Naive thymus-derived CD4-positive, alpha-beta T cell (primary cell): ENCODE data around the gene DZIP1L. TPM values are rescaled to one million over a fixed set of nuclear protein-coding genes. Genes with fewer than 3 reads are reported as not detected.

Experiments
- ATAC-seq: fragments of 150-1000 bp; cut with Tn5 transposase; 2 replicates; pipeline ENCODE4 v1.10.0; 2021; ENCODE audit warnings: mild to moderate bottlenecking, moderate library complexity
- CTCF ChIA-PET: fragments of 350-600 bp; sonication (Branson Sonifier 250); formaldehyde crosslinking; loops from one replicate; lab custom pipeline; 2021; ENCODE audit warnings: antibody characterized with exemption; lab: Charles Lee
- POLR2A ChIA-PET: fragments of 350-600 bp; sonication (Branson Sonifier 250); formaldehyde crosslinking; loops from one replicate; lab custom pipeline; 2021; ENCODE audit warnings: antibody characterized with exemption, inconsistent platforms; lab: Charles Lee
- DNase-seq, 9 donors: peaks; one replicate each; pipeline versions ENCODE4 v3.0.0 to v3.0.0-alpha.2; 2020 to 2022; ENCODE audit warnings: mixed read lengths in 1 of 9
- H3K27ac ChIP-seq: one replicate; pipeline ENCODE4 v1.7.0; 2013; ENCODE audit warnings: mild to moderate bottlenecking, low read depth, low read length, moderate library complexity
- H3K27me3 ChIP-seq, 2 donors: one replicate each; pipeline ENCODE4 v1.7.0; 2013; ENCODE audit warnings: low read length in 2 of 2, mild to moderate bottlenecking in 2 of 2, moderate library complexity in 2 of 2; ENCODE audit not compliant: control insufficient read depth in 2 of 2, insufficient read depth in 2 of 2
- H3K36me3 ChIP-seq, 3 experiments: 1 replicate in 2 of 3; 2 replicates in 1 of 3; pipeline ENCODE4 v1.7.0; 2013; ENCODE audit warnings: low read length in 3 of 3, mild to moderate bottlenecking in 3 of 3, moderate library complexity in 1 of 3; ENCODE audit not compliant: insufficient read depth in 3 of 3, control insufficient read depth in 2 of 3
- H3K4me1 ChIP-seq, 2 donors: one replicate each; pipeline ENCODE4 v1.7.0; 2013; ENCODE audit warnings: low read length in 2 of 2, mild to moderate bottlenecking in 2 of 2, moderate library complexity in 1 of 2; ENCODE audit not compliant: control insufficient read depth in 2 of 2, insufficient read depth in 2 of 2
- H3K4me3 ChIP-seq: 2 replicates; pipeline ENCODE4 v1.7.0; 2013; ENCODE audit warnings: mild to moderate bottlenecking, low read length
- H3K9me3 ChIP-seq, 3 experiments: 1 replicate in 2 of 3; 2 replicates in 1 of 3; pipeline ENCODE4 v1.7.0; 2013; ENCODE audit warnings: low read length in 3 of 3; ENCODE audit not compliant: control insufficient read depth in 2 of 3
- H3K27ac Mint-ChIP-seq, 9 donors: one replicate each; pipeline ENCODE4 v1.8.0; 2020 to 2022; ENCODE audit warnings: mixed read lengths in 9 of 9, mild to moderate bottlenecking in 8 of 9, moderate library complexity in 5 of 9, inconsistent platforms in 2 of 9
- H3K27me3 Mint-ChIP-seq, 5 donors: one replicate each; pipeline ENCODE4 v1.8.0; 2021 to 2022; ENCODE audit warnings: mixed read lengths in 5 of 5, mild to moderate bottlenecking in 1 of 5
- H3K36me3 Mint-ChIP-seq, 5 donors: one replicate each; pipeline ENCODE4 v1.8.0; 2020 to 2022; ENCODE audit warnings: mixed read lengths in 5 of 5, mild to moderate bottlenecking in 3 of 5, inconsistent platforms in 1 of 5
- H3K4me1 Mint-ChIP-seq, 7 donors: one replicate each; pipeline ENCODE4 v1.8.0; 2020 to 2022; ENCODE audit warnings: mixed read lengths in 7 of 7, mild to moderate bottlenecking in 3 of 7, inconsistent platforms in 1 of 7
- H3K4me3 Mint-ChIP-seq, 10 donors: one replicate each; pipeline ENCODE4 v1.8.0; 2020 to 2022; ENCODE audit warnings: mild to moderate bottlenecking in 10 of 10, mixed read lengths in 10 of 10, moderate library complexity in 6 of 10, inconsistent platforms in 2 of 10
- H3K9me3 Mint-ChIP-seq, 11 donors: one replicate each; pipeline ENCODE4 v1.8.0; 2020 to 2022; ENCODE audit warnings: mixed read lengths in 11 of 11, mild to moderate bottlenecking in 4 of 11, inconsistent platforms in 1 of 11, moderate library complexity in 1 of 11
- intact Hi-C, 2 donors: fragments of 100-400 bp; cut with micrococcal nuclease; formaldehyde crosslinking; loops; one replicate each; pipeline ENCODE4 v1.15.1; 2023
- polyA plus RNA-seq, 2 donors: library from polyadenylated mRNA; unstranded; fragments of 300-500 nt; fragmentation: Illumina TruSeq; gene quantifications; one replicate each; pipeline ENCODE4 v1.2.3, GENCODE V29; 2021
- total RNA-seq, 6 experiments: library from RNA in 5 of 6; stranded (reverse) in 5 of 6; gene quantifications; 1 replicate in 5 of 6; 2 replicates in 1 of 6; pipeline ENCODE4 v1.2.3 and lab custom pipeline; 2021 to 2026

DZIP1L gene
- total and polyA plus RNA-seq, 7 experiments from 2014 or later = 0.15 TPM; not detected in 6

DNA sequence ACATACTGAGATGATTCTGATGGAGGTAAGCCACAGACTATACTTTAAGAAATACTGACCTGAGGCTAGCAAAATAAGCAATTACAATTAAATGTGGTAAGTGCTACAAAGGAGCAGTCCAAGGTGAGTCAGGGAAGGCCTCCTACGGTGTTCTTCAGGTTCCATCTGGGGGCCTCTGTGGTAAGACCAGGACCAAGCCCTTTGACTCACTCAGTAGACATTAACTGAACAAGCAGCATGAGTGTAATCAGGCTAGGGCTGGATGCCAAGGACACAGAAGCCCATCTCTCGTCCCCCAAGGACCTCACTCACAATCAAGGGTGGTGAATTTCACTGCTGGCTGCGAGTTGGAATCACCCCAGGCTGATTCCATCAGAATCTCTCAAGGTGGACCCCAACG is 37.3 kb downstream of the DZIP1L start:
- DNase-seq (no peak), ATAC-seq (no peak)
- H3K36me3 Mint-ChIP-seq = peaks cover 0 to 1% (median 0%) of the 10 kb centered on the region in 5 donors
- H3K4me1 Mint-ChIP-seq = peaks cover 0 to 22% (median 16%) of the 10 kb centered on the region in 7 donors
- H3K27me3 Mint-ChIP-seq = peaks cover 0 to 25% (median 9%) of the 10 kb centered on the region in 5 donors
- peaks cover 0 to 11% (median 0%) of the 10 kb centered on the region in 11 donors for H3K9me3 Mint-ChIP-seq
- ChIA-PET POLR2A (no interaction called here), CTCF (no interaction called here)
- H3K4me3 Mint-ChIP-seq = no peak overlapping the region
- H3K36me3 ChIP-seq = no peaks in the 10 kb centered on the region
- no peak overlapping the region for H3K27ac ChIP-seq
- H3K4me3 ChIP-seq = no peak overlapping the region
- no peaks in the 10 kb centered on the region for H3K27me3 ChIP-seq
- H3K9me3 ChIP-seq = no peaks in the 10 kb centered on the region
- intact Hi-C loops = no loop called here
- no peak overlapping the region for H3K27ac Mint-ChIP-seq
- H3K4me1 ChIP-seq = peaks cover 0 to 4% of the 10 kb centered on the region in 2 donors

DNA sequence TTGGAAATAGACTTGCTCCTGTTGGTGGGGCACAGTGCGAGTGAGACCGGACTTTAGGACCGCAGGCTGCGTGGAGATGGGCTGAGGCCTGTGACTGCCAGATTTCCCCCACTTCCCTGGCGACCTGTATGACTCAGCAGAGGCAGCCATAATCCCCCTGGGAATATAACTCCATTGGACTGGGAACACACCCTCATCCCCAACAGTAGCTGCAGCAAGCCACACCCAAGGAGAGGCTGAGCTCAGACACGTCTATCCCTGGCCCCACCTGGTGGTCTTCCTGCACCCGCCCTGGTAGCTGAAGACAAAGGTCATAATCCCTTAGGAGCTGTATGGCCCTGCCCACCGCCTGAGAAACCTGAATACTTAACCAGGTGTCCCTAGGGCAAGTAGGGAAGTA is 42.6 kb downstream of the DZIP1L start:
- Mint-ChIP-seq H3K4me1 (no peaks in the 10 kb centered on the region), H3K27ac (no peak overlapping the region), H3K36me3 (peaks cover 0 to 1% (median 0%) of the 10 kb centered on the region in 5 donors), H3K9me3 (peaks cover 0 to 12% (median 0%) of the 10 kb centered on the region in 11 donors), H3K27me3 (peaks cover 7 to 32% (median 12%) of the 10 kb centered on the region in 5 donors), H3K4me3 (no peak overlapping the region)
- ATAC-seq = no peak
- no peaks in the 10 kb centered on the region for H3K4me1 ChIP-seq
- no peak for DNase-seq
- no peaks in the 10 kb centered on the region for H3K27me3 ChIP-seq
- CTCF ChIA-PET = no interaction called here
- H3K4me3 ChIP-seq = no peak overlapping the region
- intact Hi-C loops = no loop called here
- H3K9me3 ChIP-seq = no peaks in the 10 kb centered on the region
- no peaks in the 10 kb centered on the region for H3K36me3 ChIP-seq
- POLR2A ChIA-PET = no interaction called here
- no peak overlapping the region for H3K27ac ChIP-seq

DNA sequence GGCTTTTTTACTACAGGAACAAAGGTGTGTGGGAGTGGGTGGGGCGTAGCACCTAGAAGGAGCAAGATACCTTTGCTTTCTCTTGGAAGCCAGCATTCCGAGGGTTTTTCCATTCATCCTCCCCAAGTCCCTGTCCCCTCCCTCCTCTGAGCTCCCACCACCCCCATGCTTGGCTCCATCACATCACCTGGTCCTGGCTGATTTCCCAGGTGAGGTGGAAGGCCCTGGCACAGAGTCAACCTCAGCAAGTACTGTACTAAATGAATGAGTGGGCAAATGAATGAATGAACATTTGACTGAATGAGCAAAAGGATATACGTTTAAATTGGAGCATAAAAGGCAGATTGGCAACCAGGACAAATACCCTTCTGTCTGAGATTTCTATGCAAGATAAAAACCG is 45.4 kb downstream of the DZIP1L start:
- H3K4me1 ChIP-seq = no peaks in the 10 kb centered on the region
- H3K4me1 Mint-ChIP-seq = peaks cover 0 to 8% (median 0%) of the 10 kb centered on the region in 7 donors
- H3K27ac ChIP-seq = no peak overlapping the region
- no peak overlapping the region for H3K27ac Mint-ChIP-seq
- DNase-seq (no peak), ATAC-seq (no peak)
- ChIA-PET CTCF (interaction anchor here (1.1 to 1.5 kb wide), 3 partner anchors 49 to 1463 kb away, joined by 3 to 10 read pairs (median 3); no protein-coding TSS in a partner anchor), POLR2A (no interaction called here)
- H3K36me3 ChIP-seq = no peaks in the 10 kb centered on the region
- intact Hi-C loops = no loop called here
- H3K9me3 ChIP-seq = no peaks in the 10 kb centered on the region
- no peaks in the 10 kb centered on the region for H3K36me3 Mint-ChIP-seq
- no peak overlapping the region for H3K4me3 Mint-ChIP-seq
- H3K4me3 ChIP-seq = no peak overlapping the region
- peaks cover 0 to 12% (median 0%) of the 10 kb centered on the region in 11 donors for H3K9me3 Mint-ChIP-seq
- H3K27me3 ChIP-seq = no peaks in the 10 kb centered on the region
- H3K27me3 Mint-ChIP-seq = peaks cover 7 to 22% (median 12%) of the 10 kb centered on the region in 5 donors

DNA sequence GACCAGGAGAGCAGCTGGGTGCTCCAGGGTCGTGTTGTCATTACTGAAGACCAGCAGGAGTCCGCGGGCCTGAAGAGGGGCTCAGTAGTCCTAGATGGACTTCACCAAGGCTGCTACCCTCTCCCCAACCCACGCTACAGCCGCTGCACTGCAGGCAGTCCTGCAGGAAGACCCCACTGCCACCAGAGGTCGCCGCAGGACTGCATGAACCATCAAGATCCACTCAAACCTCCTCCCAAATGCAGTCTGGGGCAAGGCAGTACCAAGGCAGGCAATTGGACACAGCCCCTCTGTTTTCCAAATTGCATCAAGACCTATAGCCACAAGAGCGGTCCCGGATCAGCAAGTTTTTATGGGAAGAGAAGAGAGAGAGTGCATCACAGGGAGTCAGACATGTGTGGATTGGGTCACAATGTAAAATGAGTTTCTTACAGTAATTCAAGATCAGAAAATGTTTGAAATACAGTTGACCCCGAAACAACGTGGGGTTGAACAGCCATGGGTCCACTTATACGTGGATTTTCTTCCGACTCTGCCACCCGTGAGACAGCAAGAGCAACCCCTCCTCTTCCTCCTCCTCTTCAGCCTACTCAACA is 46.7 kb downstream of the DZIP1L start:
- peaks cover 6 to 15% (median 12%) of the 10 kb centered on the region in 5 donors for H3K27me3 Mint-ChIP-seq
- ATAC-seq = peak; percentile 85
- H3K4me1 ChIP-seq = no peaks in the 10 kb centered on the region
- H3K27ac Mint-ChIP-seq = no peak overlapping the region
- H3K4me3 ChIP-seq = no peak overlapping the region
- CTCF ChIA-PET = interaction anchor here (0.7 to 1.5 kb wide), 4 partner anchors 14 to 855 kb away, joined by 3 to 10 read pairs (median 3); no protein-coding TSS in a partner anchor
- H3K36me3 Mint-ChIP-seq = no peaks in the 10 kb centered on the region
- POLR2A ChIA-PET = no interaction called here
- DNase-seq = peak; percentile 36 to 78 (median 55)
- no peak overlapping the region for H3K27ac ChIP-seq
- intact Hi-C loops = loop anchor here (1.0 to 5.0 kb wide), 9 partner anchors 51 to 855 kb away; partner anchors contain the start of genes CEP70 (in 1 of the 2), DBR1 (in 1 of the 2) and NME9 (in 1 of the 2)
- H3K36me3 ChIP-seq = no peaks in the 10 kb centered on the region
- no peak overlapping the region for H3K4me3 Mint-ChIP-seq
- peaks cover 0 to 8% (median 0%) of the 10 kb centered on the region in 7 donors for H3K4me1 Mint-ChIP-seq
- H3K9me3 Mint-ChIP-seq = peaks cover 0 to 7% (median 0%) of the 10 kb centered on the region in 11 donors
- H3K9me3 ChIP-seq = no peaks in the 10 kb centered on the region
- no peaks in the 10 kb centered on the region for H3K27me3 ChIP-seq

DNA sequence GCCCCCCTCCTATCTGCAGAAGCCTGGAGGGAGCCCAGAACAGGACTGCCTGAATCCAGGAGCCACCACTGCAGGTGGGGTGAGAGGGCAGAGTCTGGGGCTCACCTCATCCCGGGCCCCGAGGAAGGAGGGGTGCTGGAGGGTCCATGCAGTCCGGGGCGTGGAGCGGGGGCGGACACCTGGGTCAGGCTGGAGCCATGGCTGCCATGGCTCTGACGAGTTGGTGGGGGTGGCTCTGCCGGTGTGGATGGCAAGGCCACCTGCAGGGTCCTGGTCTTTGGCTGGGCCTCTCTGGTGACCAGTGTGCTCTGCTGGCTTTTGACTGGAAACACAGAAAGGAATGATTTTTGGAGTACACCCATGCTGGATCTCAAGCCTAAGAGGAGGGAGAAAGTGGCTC is 47.4 kb downstream of the DZIP1L start:
- no peak for ATAC-seq

DNA sequence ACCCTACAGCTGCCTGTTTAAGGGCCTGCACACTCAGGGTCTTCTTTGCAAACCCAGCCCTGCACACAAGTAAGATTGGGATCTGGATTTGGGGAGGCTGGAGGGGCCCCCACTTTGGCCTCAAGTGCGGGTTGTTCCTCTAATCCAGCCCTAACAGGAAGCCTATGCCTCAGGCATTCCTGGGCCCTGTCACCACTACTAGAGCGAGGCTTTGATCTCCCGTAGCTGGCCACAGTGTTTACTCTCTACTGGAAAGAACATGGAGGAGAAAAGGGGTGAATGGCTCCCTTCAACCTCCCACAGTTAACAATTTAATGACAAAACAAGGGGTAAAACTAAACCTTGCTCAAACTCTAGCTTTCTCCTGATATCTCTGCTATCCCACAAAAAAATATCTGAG is 48.4 kb downstream of the DZIP1L start:
- ATAC-seq (no peak), DNase-seq (no peak)
- Mint-ChIP-seq H3K27ac (no peak overlapping the region), H3K36me3 (no peaks in the 10 kb centered on the region), H3K4me1 (peaks cover 0 to 8% (median 0%) of the 10 kb centered on the region in 7 donors), H3K4me3 (no peak overlapping the region), H3K27me3 (peaks cover 0 to 12% (median 7%) of the 10 kb centered on the region in 5 donors), H3K9me3 (no peaks in the 10 kb centered on the region)
- intact Hi-C loops = loop anchor here (5.0 kb wide), 5 partner anchors 105 to 850 kb away; partner anchors contain the start of genes CEP70 (in 1 of the 2), DBR1 (in 1 of the 2) and NME9 (in 1 of the 2)
- POLR2A ChIA-PET = no interaction called here
- Histone ChIP-seq H3K4me3 (no peak overlapping the region), H3K27me3 (no peaks in the 10 kb centered on the region), H3K4me1 (no peaks in the 10 kb centered on the region), H3K9me3 (no peaks in the 10 kb centered on the region), H3K36me3 (no peaks in the 10 kb centered on the region), H3K27ac (no peak overlapping the region)
- CTCF ChIA-PET = interaction anchor here (1.0 kb wide), 1 partner anchor 15 kb away, joined by 3 read pairs; no protein-coding TSS in a partner anchor

More for the DNA sequence above, 47.4 kb downstream of the DZIP1L start:
- ChIA-PET POLR2A (no interaction called here), CTCF (interaction anchor here (1.0 kb wide), 1 partner anchor 16 kb away, joined by 3 read pairs; no protein-coding TSS in a partner anchor)
- Histone ChIP-seq H3K4me1 (no peaks in the 10 kb centered on the region), H3K4me3 (no peak overlapping the region), H3K36me3 (no peaks in the 10 kb centered on the region), H3K27me3 (no peaks in the 10 kb centered on the region), H3K27ac (no peak overlapping the region), H3K9me3 (no peaks in the 10 kb centered on the region)
- Mint-ChIP-seq H3K36me3 (no peaks in the 10 kb centered on the region), H3K4me3 (no peak overlapping the region), H3K27me3 (peaks cover 0 to 12% (median 7%) of the 10 kb centered on the region in 5 donors), H3K9me3 (peaks cover 0 to under 1% (median 0%) of the 10 kb centered on the region in 11 donors), H3K4me1 (peaks cover 0 to 8% (median 0%) of the 10 kb centered on the region in 7 donors), H3K27ac (no peak overlapping the region)
- intact Hi-C loops = loop anchor here (1.0 to 5.0 kb wide), 8 partner anchors 51 to 849 kb away; partner anchors contain the start of genes CEP70 (in 1 of the 2), DBR1 (in 1 of the 2) and NME9 (in 1 of the 2)
- no peak for DNase-seq
